Fibroblast of the conjunctiva (primary cell): ENCODE measurements around the gene DGKB.
A peak's percentile ranks its signal among the peaks of the same experiment; 100 is the strongest.

ENCODE experiments used
- DNase-seq: peaks from one replicate; pipeline ENCODE4 v3.0.0-alpha.2; 2010; ENCODE audit warnings: low read depth

DGKB gene

DNA sequence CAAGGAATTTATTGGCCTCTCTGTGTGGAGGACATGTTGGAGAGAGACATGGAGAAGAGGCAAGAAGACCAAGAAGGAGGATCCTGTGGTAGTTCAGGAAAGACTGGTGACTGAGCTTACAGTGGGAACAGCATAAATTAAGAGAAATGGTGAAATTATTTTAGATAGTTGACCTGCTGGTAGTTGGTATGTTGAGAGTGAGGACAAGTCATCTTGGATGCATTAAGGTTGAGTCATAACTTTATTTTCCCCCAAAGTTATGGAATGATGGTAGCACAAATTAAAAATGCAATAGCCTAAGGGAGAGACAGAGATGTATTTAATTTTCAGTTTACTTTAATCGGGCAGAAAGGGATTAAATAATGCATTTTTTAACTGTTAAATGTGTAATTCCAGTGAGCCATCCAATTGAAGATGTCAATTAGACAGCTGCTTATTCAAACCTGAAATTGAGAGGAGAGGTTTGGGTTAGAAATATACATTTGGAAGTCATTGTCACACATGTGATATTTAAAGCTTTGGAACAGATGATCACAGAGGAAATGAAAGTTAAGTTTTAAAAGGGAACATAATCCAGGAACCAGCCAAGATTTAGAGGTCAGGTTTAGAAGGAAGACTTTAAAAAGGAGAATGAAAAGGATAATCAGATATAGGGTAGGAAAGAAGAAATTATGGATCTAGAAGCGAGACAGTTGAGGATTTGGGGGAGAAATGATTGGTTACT lies 80.6 kb downstream of the DGKB start:
- DNase-seq: no peak

DNA sequence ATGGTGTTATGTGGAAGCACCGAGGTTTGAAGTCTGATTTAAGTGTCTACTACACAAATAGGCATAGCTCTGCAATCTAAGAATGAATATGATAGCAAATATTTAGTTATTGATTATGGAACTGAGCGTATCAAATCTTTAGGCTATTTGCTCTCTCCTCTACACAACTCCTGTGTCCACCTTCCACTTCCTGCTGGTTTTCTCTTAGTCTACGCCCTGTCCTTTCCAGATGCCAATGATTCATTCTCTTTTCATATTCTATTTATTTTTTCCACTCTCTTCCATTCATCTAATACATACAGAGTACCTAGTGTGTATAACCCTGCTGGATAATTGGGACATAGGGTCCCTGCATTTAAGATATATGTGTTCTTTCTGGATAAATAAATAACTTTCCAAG lies 83.7 kb downstream of the DGKB start:
- no peak for DNase-seq

DNA sequence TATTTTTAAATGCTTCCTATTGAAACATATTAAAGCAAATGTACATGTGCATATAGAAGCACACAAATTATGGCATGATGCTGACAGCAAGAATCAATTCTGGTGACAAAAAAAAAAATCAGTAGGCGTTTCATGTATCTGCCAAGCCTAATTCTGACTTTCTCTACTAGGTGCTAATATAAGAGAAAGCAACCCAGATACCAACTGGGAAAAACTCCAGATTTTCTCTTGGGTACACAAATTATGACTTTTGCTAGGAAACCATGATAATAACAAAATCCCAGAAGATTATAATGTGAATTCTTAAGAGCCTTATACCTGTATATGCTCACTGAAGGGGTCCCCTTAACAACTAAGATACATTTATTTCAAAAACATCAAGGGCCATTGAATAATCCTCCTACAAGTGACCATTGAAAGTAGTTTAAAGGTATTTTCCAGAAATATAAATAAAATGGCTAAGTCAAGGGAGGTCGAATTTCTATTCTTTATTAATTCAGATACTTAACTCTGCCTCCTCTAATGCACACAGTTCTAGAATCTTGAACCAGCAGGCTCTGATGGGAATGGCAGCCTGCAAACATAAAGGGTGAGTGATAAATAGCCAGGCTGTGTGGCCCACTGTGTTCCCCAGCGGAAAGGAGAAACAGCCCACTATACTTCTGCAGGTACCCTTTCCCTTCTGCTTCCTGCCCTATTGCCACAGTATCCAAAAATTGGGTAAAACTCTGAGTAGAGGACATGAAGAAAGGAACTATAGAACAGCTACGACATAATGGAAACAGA lies 84.5 kb downstream of the DGKB start:
- DNase-seq: no peak

DNA sequence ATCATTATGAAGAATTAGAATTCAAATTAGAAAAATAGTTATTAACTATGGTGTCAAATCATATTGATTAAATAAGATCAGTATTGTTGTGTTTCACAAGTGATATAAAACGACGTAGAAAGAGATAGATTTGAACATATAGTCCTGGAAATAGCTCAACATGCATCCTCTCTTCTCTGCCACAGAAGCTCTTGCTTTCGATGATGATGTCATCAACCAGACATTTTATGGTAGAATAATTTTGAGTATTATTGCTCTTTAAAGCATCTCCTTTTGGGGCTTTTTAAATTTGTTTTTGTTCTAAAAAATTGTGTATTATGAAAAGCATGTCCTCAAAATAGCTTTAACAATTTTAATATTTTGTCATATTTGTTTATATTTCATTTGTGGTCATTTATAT lies 95.0 kb downstream of the DGKB start:
- DNase-seq: no peak

DNA sequence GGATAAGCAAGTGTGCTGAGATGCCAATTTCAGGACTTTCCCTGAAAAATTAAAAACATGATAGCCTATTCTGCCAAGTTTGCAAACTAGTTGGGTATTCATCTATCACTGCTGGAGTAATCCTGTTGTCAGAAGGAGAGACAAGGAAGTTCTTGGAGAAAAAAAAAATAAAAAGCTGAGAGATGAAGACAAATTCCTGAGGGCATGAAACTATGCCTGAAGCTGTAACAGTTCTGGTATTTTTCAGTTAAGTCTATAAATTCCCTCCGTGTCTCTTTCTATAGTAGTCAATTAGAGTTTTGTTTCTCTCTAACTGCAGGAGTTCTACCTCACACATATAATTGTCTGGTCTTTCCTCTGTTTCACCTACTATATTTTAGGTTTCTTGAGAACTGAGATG lies 95.7 kb downstream of the DGKB start:
- DNase-seq: no peak

DNA sequence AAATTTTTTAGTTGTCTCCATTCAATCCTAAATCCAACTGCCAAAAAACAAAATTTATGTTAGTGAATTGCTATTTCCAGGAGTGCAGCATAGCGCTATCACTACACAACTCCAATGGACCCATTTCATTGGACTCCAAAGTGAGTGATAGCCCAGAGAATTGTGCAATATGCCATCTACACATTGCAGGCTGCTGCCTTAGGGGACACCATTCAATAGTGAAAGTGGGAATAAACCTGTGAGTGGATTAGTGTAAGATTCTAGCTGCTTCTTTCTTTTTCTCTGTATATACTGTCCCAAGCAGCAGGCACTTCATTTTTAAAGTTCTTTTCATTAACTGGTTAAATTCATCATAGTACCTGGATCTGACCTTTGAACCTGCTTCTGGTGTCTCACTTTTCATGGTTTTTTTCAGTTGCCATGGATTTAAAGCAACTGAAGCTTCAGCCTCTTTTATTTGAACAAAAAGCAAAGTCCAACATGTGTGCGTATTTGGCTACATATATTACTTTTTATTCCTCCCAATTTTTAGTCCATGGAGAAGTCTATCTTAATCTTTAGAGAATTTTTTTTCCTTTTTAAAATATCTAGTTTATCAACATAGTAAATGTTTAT lies 97.3 kb downstream of the DGKB start:
- no peak for DNase-seq

DNA sequence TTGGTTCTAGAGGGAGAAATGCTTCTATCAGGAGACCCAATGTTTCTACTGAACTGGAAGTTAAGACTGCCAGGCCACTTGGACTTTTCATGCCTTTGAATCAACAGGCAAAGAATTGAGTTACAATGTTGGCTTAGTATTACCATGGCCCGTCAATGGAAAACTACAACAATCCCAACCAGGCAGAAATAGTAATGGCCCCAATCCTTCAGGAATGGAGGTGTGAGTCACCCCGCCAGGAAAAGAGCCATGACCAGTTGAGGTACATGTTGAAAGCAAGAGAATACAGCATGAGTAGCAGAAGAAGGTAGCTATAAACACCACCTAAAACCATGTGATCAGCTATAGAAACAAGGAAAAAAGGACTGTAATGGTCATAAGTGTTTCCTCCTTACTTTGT lies 101.9 kb downstream of the DGKB start:
- DNase-seq: no peak

DNA sequence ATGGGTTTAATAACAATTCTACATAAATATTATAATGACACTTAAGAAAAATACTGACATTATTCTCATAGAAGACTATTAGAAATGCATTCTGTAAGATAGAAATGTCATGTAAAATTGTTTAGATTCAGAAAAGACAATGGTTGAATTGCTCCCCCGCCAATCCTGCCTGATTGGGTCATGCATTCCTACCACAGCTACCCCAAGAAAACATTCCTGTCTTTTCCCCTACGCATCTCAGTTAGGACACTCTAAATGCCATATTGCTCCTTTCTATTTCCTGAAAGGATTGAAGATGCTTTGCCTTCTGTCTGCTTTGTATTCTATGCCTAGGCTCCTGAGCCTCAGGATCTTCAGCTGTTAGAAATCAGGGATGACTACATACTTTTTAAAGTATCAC lies 109.4 kb downstream of the DGKB start:
- DNase-seq: no peak

DNA sequence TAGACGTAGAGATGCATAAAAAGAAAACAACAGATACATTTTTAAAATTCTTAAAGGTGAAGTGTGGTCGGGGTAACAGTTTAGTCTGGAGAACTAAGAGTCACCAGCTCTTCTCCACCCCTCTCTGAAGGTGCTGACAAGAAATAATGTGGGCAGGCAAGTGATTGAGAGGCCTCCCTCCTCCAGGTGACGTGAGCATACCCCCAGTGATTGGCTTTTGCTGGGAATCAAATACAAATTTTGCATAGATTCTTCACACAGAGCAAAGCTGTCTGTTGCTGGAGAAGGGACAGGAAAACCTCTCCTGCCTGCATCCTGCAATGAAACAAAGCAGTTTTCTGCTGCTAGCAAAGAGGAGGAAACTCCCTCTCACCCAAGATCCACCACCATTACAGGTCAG lies 115.0 kb downstream of the DGKB start:
- DNase-seq: no peak

DNA sequence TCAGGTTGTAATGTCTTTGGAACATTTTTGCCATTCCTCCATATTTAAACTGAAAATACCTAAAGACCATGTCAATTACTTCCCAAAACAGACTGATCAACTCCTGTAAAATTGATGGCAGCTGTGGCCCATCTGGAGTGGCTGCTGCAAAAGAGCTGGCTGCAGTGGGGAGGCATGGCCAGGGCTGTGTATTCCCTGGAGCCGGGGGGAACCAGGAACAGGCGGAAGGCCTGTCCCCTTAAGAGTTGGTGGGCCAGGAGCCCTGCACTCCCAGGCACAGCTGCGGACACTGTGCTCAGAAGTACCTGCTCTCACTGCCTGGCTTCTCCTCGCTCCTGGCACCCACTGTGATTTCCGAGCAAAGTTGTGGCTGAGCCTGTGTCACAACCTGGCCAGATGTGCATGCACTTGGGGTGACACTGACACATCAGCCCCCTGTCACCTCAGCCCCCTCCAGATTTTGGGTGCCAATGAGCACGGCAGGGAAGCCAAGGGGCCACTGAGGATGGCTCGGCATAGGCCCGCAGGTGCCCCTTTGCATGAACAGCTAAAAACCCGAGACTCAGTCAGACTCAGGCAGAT lies 116.1 kb downstream of the DGKB start:
- DNase-seq: no peak

DNA sequence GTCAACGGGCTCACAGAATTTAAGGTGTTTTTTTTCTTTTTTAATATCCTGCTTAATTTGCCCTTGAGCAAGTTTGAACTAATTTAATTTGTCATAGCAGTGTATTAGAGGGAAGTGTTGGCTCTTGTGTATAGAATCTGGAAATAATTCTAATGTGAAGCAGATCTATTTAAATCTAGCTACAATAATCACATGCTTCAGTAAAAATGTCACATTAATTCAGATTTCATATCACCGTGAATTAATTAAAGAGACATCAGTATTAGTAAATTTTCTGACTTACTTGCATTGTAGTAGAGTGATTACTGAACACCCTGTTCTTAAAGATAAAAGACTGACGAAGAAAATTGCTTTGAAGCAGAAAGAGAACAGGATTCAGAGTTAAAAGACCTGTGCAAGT lies 124.7 kb downstream of the DGKB start:
- no peak for DNase-seq

DNA sequence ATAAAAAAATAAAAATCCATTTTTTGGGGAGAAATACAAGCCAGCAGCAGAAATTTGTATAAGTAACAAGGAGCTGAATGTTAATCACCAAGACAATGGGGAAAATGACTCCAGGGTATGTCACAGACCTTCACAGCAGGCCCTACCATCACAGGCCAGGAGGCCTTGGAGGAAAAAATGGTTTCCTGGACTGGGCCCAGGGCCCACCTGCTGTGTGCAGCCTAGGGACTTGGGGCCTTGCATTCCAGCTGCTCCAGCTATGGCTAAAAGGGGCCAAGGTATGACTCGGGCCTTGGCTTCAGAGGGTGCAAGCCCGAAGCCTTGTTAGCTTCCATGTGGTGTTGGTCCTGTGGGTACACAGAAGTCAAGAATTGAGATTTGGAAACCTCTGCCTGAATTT lies 126.3 kb downstream of the DGKB start:
- DNase-seq: no peak

DNA sequence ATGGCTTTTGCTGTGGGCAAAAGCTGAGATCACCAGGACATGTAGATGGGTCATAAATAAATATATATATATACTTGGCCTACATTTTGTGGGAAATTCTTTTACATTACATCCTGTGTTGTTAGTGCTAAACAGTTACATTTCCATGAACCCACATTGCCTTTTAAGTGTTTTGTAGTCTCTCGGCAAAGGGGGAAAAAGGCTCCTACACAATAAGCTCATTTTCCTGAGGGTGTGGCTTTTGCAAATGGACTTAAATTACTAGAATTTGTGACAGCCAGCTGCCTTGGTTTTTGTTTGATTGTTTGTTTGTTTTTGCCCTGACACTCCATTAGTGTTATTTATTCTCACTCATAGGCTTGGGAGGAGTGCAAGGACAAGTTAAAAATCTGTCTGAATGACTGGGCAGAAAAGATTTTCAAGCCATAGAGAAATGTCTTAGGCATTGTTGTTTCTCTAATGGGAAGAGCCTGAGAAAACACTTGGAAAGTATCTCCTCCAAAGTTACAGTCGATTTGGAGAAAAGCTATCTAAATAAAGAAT lies 128.8 kb downstream of the DGKB start:
- DNase-seq: no peak

DNA sequence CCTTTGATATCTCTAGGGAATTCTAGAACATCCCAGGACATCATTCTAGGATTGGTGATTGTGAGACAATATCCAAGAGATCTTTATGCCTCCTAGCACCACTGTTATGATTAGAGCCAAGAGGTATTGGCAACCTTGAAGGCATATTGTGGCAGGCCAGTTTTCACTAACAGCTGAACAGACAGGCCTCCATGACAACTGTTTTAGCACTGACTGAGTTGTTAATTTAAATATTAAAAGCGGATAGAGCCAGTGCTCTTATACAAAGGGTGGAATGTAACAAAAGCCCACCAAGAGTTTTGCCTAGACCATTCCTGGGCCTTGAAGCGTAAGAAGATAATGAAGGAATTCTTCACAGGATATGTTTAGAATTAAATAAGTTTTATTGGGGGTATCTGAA lies 131.9 kb downstream of the DGKB start:
- no peak for DNase-seq

DNA sequence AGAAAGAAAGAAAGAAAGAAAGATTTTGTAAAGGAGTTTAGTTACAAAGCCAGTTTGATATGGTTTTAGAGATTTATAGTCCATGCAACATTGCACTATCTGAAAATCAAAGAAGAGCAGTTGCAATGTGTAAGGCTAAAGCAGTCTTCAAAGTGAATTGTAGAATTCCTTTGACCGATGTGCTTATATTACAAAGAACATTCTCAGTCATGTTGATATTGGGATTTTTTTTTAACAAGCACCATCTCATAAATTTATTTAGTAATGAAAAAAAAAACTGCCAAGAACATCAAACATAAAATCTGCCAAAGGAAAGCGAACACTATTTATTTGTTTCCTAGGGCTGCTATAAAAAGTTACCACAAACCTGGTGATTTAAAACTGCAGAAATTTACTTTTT lies 133.3 kb downstream of the DGKB start:
- no peak for DNase-seq

DNA sequence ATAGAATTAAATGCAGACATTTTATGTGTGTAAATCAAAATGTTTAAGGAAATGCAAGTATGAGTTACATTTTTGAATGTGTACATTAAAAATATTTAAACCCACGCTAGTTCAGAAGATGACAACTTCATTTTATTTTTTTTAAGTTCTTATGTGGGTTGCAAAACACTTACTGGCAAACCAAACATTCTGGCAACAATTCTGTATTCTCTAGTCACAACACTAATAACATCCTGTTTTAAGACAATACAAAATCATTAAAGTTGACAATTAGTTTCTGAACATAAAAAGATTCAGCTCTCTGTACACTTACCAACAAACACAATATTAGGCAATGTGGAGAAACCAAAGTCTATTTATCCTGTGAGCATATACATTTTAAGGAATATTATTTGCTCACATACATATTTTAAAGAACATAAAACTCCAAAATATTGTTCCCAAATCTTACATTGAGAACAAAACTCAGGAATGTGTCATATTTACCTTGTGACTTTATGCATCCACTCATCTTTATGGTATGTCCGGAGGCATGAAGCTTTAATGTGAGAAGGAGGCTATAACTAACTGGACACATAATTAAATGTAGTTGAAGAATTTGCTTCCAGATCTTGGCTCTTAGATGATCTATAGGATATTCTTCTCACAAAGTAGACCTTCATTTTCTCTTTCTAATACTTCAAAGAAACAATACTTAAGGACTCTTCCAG lies 134.7 kb downstream of the DGKB start:
- DNase-seq: no peak

DNA sequence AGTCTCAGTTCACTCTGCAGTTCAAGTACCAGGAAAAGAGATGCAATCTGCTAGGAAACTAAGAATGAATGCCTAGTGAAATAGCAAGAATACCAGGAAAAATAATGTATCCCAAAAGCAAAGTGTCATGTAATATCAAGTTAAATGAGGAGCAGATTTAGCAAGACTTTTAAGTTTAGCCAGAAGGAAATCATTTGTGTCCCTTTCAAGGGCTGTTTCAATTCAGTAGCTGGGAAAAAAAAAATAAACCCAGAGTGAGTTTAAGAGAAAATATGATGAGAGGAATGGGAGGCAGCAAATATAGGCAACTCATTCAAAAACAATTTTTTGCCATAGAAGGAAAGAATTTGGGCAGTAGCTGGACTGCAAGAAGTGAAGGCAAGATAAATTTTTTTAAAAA lies 135.8 kb downstream of the DGKB start:
- DNase-seq: no peak

DNA sequence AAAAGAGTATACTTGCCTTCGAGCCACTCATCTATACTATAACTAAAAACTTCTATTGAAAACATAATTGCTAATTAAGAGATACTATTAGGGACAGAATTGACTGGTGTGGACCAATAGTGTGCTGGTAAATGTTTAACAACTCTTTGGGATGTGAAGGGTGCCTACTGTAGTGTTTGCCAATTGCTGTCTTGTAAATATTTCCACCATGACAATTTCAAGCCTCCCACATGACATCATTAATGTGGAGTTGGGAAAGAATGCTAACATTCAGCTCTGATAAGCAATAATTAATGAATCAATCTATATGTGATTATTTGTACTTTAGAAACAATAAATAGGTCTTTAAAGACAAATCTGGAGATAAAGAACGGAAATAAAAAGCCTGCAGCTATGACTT lies 136.8 kb downstream of the DGKB start:
- DNase-seq: no peak

DNA sequence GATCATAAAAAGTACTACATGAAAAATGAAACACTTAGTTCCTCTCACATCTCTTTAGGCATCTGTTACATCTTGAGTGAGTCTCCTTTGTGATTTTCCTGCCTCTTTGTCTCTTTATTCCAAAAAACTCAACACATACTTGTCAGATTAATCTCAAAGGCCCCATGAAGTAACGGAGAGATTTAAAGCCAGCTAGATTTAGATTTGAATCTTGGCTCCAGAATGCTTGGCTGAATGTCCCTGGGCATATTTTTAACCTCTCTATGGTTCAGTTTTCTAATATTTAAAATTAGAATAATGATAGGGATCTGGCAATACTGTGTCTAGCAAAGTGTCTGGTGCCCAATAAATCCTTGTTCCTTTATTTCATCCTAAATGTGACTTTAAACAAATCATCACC lies 140.0 kb downstream of the DGKB start:
- DNase-seq: no peak

DNA sequence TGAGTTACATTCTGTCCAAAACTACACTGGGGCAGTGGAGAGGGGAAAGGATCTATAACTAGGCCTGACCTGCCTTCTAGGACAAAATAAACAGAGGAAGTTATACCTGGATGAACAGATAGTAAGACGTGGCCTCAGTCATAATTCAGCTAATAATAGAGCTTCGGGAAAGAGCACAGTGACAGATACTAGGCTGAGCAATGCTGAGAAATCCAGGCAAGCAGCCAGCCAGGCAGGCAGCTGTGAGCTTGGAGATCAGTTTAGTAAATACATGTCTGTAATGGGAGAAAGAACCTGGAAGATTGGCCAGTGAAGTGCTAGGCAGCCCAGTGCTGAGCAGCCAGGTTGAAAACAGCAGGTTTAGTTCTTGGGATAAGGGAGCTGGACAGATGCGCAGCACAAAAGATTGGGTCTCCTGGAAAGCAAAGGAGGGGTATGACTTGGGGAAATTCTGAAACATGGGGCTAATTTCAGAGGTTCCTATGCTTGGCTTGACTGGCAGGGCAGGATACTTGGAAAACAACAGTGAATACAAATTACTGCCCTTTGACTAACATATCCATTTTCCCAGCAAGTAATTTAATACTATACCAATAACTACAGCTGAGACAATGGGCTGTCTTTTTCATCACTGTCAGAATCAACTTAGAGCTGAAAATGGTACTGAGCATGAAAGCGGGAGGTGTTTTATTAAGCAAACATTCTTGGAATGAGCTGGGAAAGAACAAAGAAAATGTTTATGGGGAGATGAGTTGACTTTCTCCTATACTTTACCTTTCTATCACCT lies 140.8 kb downstream of the DGKB start:
- peak; percentile 56 for DNase-seq

DNA sequence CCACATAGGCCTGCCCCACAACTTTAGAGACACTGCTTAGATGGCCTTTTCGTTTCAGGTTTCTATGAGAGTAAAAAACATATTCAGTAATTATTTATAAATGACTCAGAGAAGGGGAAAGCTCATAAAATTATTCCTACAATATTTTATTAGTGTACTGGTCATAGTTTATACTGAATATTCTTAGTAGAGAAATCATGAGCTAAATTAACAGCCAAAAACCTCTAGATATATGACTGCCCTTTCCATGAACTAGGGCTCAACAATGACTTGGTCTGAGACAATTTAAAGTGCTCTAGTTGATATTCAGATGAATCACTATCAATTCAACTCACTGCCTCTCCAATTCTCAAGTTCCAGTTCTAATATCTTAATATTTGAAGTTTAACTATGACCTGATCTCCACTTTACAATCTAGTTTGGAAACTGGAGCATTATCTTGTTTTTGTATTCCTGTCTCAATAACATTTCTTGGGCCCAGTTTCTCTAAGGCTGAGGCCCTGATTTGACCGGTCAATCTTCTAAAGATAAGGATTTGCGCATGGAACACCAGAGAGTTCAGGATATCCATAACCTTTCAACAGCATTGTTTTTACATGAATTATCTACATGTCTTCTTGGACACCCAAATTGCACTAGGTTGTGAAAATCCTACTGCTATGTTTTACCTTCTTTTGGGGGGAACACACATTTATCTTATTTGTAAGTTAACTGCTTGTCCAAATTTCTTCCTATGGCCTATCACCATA lies 141.6 kb downstream of the DGKB start:
- DNase-seq: no peak
